ENCODE data around the gene ARL14. TPM values are rescaled to one million over a fixed set of nuclear protein-coding genes. Genes with fewer than 3 reads are reported as not detected.

The ARL14 gene
- total and polyA plus RNA-seq, 9 donors = not detected

- Histone ChIP-seq H3K27me3 (no peaks in the 10 kb centered on the region), H3K9me3 (no peaks in the 10 kb centered on the region), H3K36me3 (no peaks in the 10 kb centered on the region), H3K4me1 (ENCODE audit: insufficient read depth) (no peaks in the 10 kb centered on the region), H3K4me3 (no peak overlapping the region), H3K27ac (no peak overlapping the region)
- 76 to 89% (median 76%) methylated on average over 8 of the region's 8 CpGs for WGBS, 3 donors
- TF ChIP-seq EP300 (IDR thresholded peaks at IDR 0.05) (no peak), CTCF (IDR thresholded peaks at IDR 0.05) (no peak), POLR2A (IDR thresholded peaks at IDR 0.05) (no peak)
- DNase-seq = no peak
- intact Hi-C loops (cut with DNase I) = loop anchor here in 1 of 4 donors (10.0 kb wide), 1 partner anchor 730 kb away; no protein-coding TSS in a partner anchor
Observed at GRCh38 chr3:160695003-160695402, 18.0 kb downstream of the ARL14 start.

- Histone ChIP-seq H3K4me3 (no peak overlapping the region), H3K27ac (no peak overlapping the region), H3K36me3 (no peaks in the 10 kb centered on the region), H3K9me3 (no peaks in the 10 kb centered on the region), H3K27me3 (no peaks in the 10 kb centered on the region), H3K4me1 (ENCODE audit: insufficient read depth) (no peaks in the 10 kb centered on the region)
- no peak for TF ChIP-seq CTCF (IDR thresholded peaks at IDR 0.05)
- TF ChIP-seq EP300 (IDR thresholded peaks at IDR 0.05) = no peak
- TF ChIP-seq POLR2A (IDR thresholded peaks at IDR 0.05) = no peak
- no peak for DNase-seq
- 51 to 53% (median 52%) methylated on average over 2 of the region's 2 CpGs for WGBS, 3 donors
- intact Hi-C loops (cut with DNase I) = loop anchor here in 1 of 4 donors (10.0 kb wide), 1 partner anchor 729 kb away; no protein-coding TSS in a partner anchor
Observed at GRCh38 chr3:160695915-160696327, 19.0 kb downstream of the ARL14 start.

- Histone ChIP-seq H3K9me3 (no peaks in the 10 kb centered on the region), H3K36me3 (no peaks in the 10 kb centered on the region), H3K27me3 (no peaks in the 10 kb centered on the region), H3K4me3 (no peak overlapping the region), H3K4me1 (ENCODE audit: insufficient read depth) (no peaks in the 10 kb centered on the region), H3K27ac (no peak overlapping the region)
- TF ChIP-seq EP300 (IDR thresholded peaks at IDR 0.05) = no peak
- no peak for TF ChIP-seq POLR2A (IDR thresholded peaks at IDR 0.05)
- no peak for TF ChIP-seq CTCF (IDR thresholded peaks at IDR 0.05)
- intact Hi-C loops (cut with DNase I) = loop anchor here in 1 of 4 donors (10.0 kb wide), 1 partner anchor 727 kb away; no protein-coding TSS in a partner anchor
- WGBS, 3 donors = 87 to 96% (median 89%) methylated on average over 1 of the region's 1 CpG
- no peak for DNase-seq
Observed at GRCh38 chr3:160697637-160698380, 20.8 kb downstream of the ARL14 start.

GRCh38 chr3:160698599-160699195 lies 21.7 kb downstream of the ARL14 start:
- no peaks in the 10 kb centered on the region for H3K9me3 ChIP-seq
- H3K36me3 ChIP-seq = no peaks in the 10 kb centered on the region
- no peak overlapping the region for H3K4me3 ChIP-seq
- intact Hi-C loops (cut with DNase I) = loop anchor here in 1 of 4 donors (10.0 kb wide), 1 partner anchor 726 kb away; no protein-coding TSS in a partner anchor
- H3K4me1 ChIP-seq (ENCODE audit: insufficient read depth) = no peaks in the 10 kb centered on the region
- DNase-seq = no peak
- H3K27ac ChIP-seq = no peak overlapping the region
- WGBS, 3 donors = 72 to 91% (median 73%) methylated on average over 1 of the region's 1 CpG
- TF ChIP-seq EP300 (IDR thresholded peaks at IDR 0.05) (no peak), CTCF (IDR thresholded peaks at IDR 0.05) (no peak), POLR2A (IDR thresholded peaks at IDR 0.05) (no peak)
- H3K27me3 ChIP-seq = no peaks in the 10 kb centered on the region

Measured in ovary (tissue), 9 donors.